ENCODE data around the gene ABCD4.

- TF ChIP-seq CTCF (IDR thresholded peaks at IDR 0.05): no peak
- TF ChIP-seq POLR2AphosphoS5 (IDR thresholded peaks at IDR 0.05): no peak
- no peak for TF ChIP-seq EP300 (IDR thresholded peaks at IDR 0.05)
Measured at GRCh38 chr14:74258764-74259035, 44.0 kb downstream of the ABCD4 start.

All from gastroesophageal sphincter (tissue), 3 donors.